H1 (cell line): ENCODE measurements around the gene PITRM1. TPM values are rescaled to one million over a fixed set of nuclear protein-coding genes. Genes with fewer than 3 reads are reported as not detected.

Experiments
- CTCF ChIA-PET: fragments of 300-600 bp; sonication (Branson Sonifier 250); formaldehyde crosslinking; loops from one replicate; lab custom pipeline; 2021; ENCODE audit not compliant: partially characterized antibody; lab: Charles Lee
- POLR2A ChIA-PET: fragments of 300-600 bp; sonication (Branson Sonifier 250); formaldehyde crosslinking; loops from one replicate; lab custom pipeline; 2021; ENCODE audit warnings: inconsistent platforms; ENCODE audit not compliant: partially characterized antibody; lab: Charles Lee
- DNase-seq, 2 experiments: peaks; one replicate each; pipeline versions ENCODE4 v3.0.0 to v3.0.0-alpha.2; 2010 to 2022; ENCODE audit warnings: low spot score in 2 of 2, low read depth in 1 of 2, mixed read lengths in 1 of 2
- FAIRE-seq: peaks from 2 replicates; lab custom pipeline; 2011; peaks lifted over from hg19 to GRCh38; lab: Jason Lieb, UNC
- H2AFZ ChIP-seq: 2 replicates; pipeline ENCODE4 v1.8.1; 2012; ENCODE audit warnings: low read length, inconsistent platforms
- H2AK5ac ChIP-seq: 2 replicates; pipeline ENCODE4 v1.6.1; 2013; ENCODE audit warnings: low read depth, low read length
- H2BK120ac ChIP-seq: replicated peaks from 2 replicates; pipeline ENCODE3; 2013; ENCODE audit warnings: low read depth, low read length, inconsistent platforms
- H2BK12ac ChIP-seq: 2 replicates; pipeline ENCODE4 v1.6.1; 2013; ENCODE audit warnings: low read depth, low read length
- H2BK15ac ChIP-seq: 2 replicates; pipeline ENCODE4 v1.6.1; 2013; ENCODE audit warnings: low read length
- H2BK20ac ChIP-seq: 2 replicates; pipeline ENCODE4 v1.6.1; 2013; ENCODE audit warnings: low read length
- H2BK5ac ChIP-seq: 2 replicates; pipeline ENCODE4 v1.6.1; 2013; ENCODE audit warnings: low read depth, low read length
- H3K14ac ChIP-seq: 2 replicates; pipeline ENCODE4 v1.6.1; 2013; ENCODE audit warnings: inconsistent platforms; ENCODE audit not compliant: insufficient read length
- H3K18ac ChIP-seq: 2 replicates; pipeline ENCODE4 v1.6.1; 2013; ENCODE audit warnings: low read length; ENCODE audit errors: extremely low read depth
- H3K23ac ChIP-seq: 2 replicates; pipeline ENCODE4 v1.6.1; 2013; ENCODE audit warnings: inconsistent platforms; ENCODE audit not compliant: insufficient read length
- H3K23me2 ChIP-seq: 2 replicates; pipeline ENCODE4 v1.6.1; 2013; ENCODE audit warnings: low read depth, low read length
- H3K27ac ChIP-seq: 2 replicates; pipeline ENCODE4 v1.6.1; 2011; ENCODE audit warnings: low read depth, low read length, inconsistent platforms
- H3K27me3 ChIP-seq, 4 experiments: replicated peaks in 1 of 4; 1 replicate in 1 of 4; 2 replicates in 3 of 4; pipeline versions ENCODE4 v1.6.1 to v1.8.1; 2011 to 2013; ENCODE audit warnings: low read length in 3 of 4, mild to moderate bottlenecking in 3 of 4, inconsistent platforms in 2 of 4, mixed read lengths in 2 of 4, moderate library complexity in 1 of 4; ENCODE audit not compliant: control insufficient read depth in 3 of 4, insufficient read depth in 3 of 4; ENCODE audit errors: extremely low read depth in 1 of 4
- H3K36me3 ChIP-seq, 4 experiments: 2 replicates each; pipeline versions ENCODE4 v1.6.1 to v1.8.1; 2011 to 2013; ENCODE audit warnings: mild to moderate bottlenecking in 4 of 4, low read length in 3 of 4, moderate library complexity in 2 of 4, control low read depth in 1 of 4, inconsistent platforms in 1 of 4; ENCODE audit not compliant: insufficient read depth in 4 of 4, control insufficient read depth in 2 of 4
- H3K4ac ChIP-seq: replicated peaks from 2 replicates; pipeline ENCODE3; 2013; ENCODE audit warnings: low read length, low read depth, mixed read lengths, inconsistent platforms; ENCODE audit not compliant: insufficient read length
- H3K4me1 ChIP-seq, 4 experiments: replicated peaks in 1 of 4; 1 replicate in 1 of 4; 2 replicates in 3 of 4; pipeline versions ENCODE4 v1.6.1 to v1.8.1; 2011 to 2013; ENCODE audit warnings: low read length in 3 of 4, inconsistent platforms in 2 of 4, mixed read lengths in 1 of 4; ENCODE audit not compliant: insufficient read depth in 4 of 4, control insufficient read depth in 3 of 4
- H3K4me2 ChIP-seq, 2 experiments: 2 replicates each; pipeline versions ENCODE4 v1.6.1 to v1.8.1; 2011 to 2013; ENCODE audit warnings: low read depth in 2 of 2, low read length in 2 of 2, control low read depth in 1 of 2, inconsistent platforms in 1 of 2, mild to moderate bottlenecking in 1 of 2; ENCODE audit not compliant: insufficient read depth in 1 of 2
- H3K4me3 ChIP-seq, 4 experiments: fragments of 200-600, 300-600 bp in 1 of 4; sonication (generic), shearing (Covaris generic), sonication (Bioruptor Twin) in 1 of 4; 2 replicates each; pipeline versions ENCODE4 v1.5.1 to v1.8.1; 2011 to 2016; ENCODE audit warnings: low read length in 4 of 4, low read depth in 3 of 4, control low read depth in 2 of 4, inconsistent platforms in 2 of 4, mild to moderate bottlenecking in 2 of 4, mixed read lengths in 1 of 4, moderate library complexity in 1 of 4; ENCODE audit not compliant: insufficient read depth in 2 of 4; ENCODE audit errors: extremely low read depth in 1 of 4
- H3K56ac ChIP-seq: replicated peaks from 2 replicates; pipeline ENCODE3; 2013; ENCODE audit warnings: low read depth, mild to moderate bottlenecking, mixed read lengths, low read length, inconsistent platforms; ENCODE audit not compliant: insufficient read length
- H3K79me1 ChIP-seq: 2 replicates; pipeline ENCODE4 v1.6.1; 2013; ENCODE audit warnings: low read depth, low read length, control low read depth
- H3K79me2 ChIP-seq, 2 experiments: 2 replicates each; pipeline versions ENCODE4 v1.6.1 to v1.8.1; 2012 to 2013; ENCODE audit warnings: low read length in 2 of 2, mild to moderate bottlenecking in 2 of 2, inconsistent platforms in 1 of 2; ENCODE audit not compliant: insufficient read depth in 2 of 2, control insufficient read depth in 1 of 2
- H3K9ac ChIP-seq, 4 experiments: replicated peaks in 1 of 4; 1 replicate in 1 of 4; 2 replicates in 3 of 4; pipeline versions ENCODE4 v1.6.1 to v1.8.1; 2011 to 2013; ENCODE audit warnings: low read depth in 3 of 4, low read length in 3 of 4, control low read depth in 2 of 4, mild to moderate bottlenecking in 2 of 4, moderate library complexity in 2 of 4, inconsistent platforms in 1 of 4; ENCODE audit errors: extremely low read depth in 1 of 4
- H3K9me3 ChIP-seq, 2 experiments: 2 replicates each; pipeline versions ENCODE4 v1.6.1 to v1.8.1; 2012 to 2013; ENCODE audit warnings: mild to moderate bottlenecking in 2 of 2, moderate library complexity in 2 of 2, control low read depth in 1 of 2, inconsistent platforms in 1 of 2, low read depth in 1 of 2, low read length in 1 of 2, mixed read lengths in 1 of 2; ENCODE audit not compliant: insufficient read depth in 2 of 2
- H4K20me1 ChIP-seq, 2 experiments: replicated peaks in 1 of 2; 2 replicates each; pipeline versions ENCODE3 to v1.8.1; 2011 to 2013; ENCODE audit warnings: inconsistent platforms in 2 of 2, low read length in 2 of 2, mild to moderate bottlenecking in 1 of 2; ENCODE audit not compliant: insufficient read depth in 2 of 2, control insufficient read depth in 1 of 2
- H4K5ac ChIP-seq: 2 replicates; pipeline ENCODE4 v1.6.1; 2013; ENCODE audit warnings: low read length, low read depth, mixed read lengths, inconsistent platforms; ENCODE audit not compliant: insufficient read length
- H4K8ac ChIP-seq: 2 replicates; pipeline ENCODE4 v1.8.0; 2013; ENCODE audit warnings: mild to moderate bottlenecking, moderate library complexity, low read length, inconsistent platforms; ENCODE audit not compliant: insufficient read depth; ENCODE audit errors: extremely low read depth
- H4K91ac ChIP-seq: replicated peaks from 2 replicates; pipeline ENCODE3; 2013; ENCODE audit warnings: low read length, mixed read lengths, inconsistent platforms; ENCODE audit not compliant: insufficient read length
- ZNF274 ChIP-seq: IDR thresholded peaks from 2 replicates; pipeline ENCODE4 v1.7.0; 2012; ENCODE audit warnings: low read length, borderline replicate concordance; ENCODE audit errors: extremely low read depth
- WGBS, 2 experiments: shearing (Covaris generic) in 1 of 2; methylation state at CpG; one replicate each; pipeline versions ENCODE4 v1.1.6 to v1.1.7; 2013 to 2015; ENCODE audit warnings: low lambda C conversion rate in 2 of 2, mixed read lengths in 2 of 2, inconsistent platforms in 1 of 2, low coverage in 1 of 2, missing lambda C conversion rate in 1 of 2; ENCODE audit not compliant: insufficient replicate concordance in 2 of 2, insufficient coverage in 1 of 2, insufficient read length in 1 of 2; ENCODE audit errors: extremely low coverage in 1 of 2, missing lambda C conversion rate in 1 of 2; 5-methylcytosine and 5-hydroxymethylcytosine counted together
- polyA plus RNA-seq, 7 experiments: library from polyadenylated mRNA; depleted of rRNA in 3 of 7; stranded (reverse) in 5 of 7; unstranded in 2 of 7; fragments of >200 nt in 5 of 7; fragments of 200-250 nt in 2 of 7; gene quantifications; 1 replicate in 5 of 7; 2 replicates in 1 of 7; 4 replicates in 1 of 7; pipeline versions ENCODE4 v1.2.1 to v1.2.3, GENCODE V29; 2011 to 2013; ENCODE audit warnings: missing spikeins in 2 of 7, mixed read lengths in 2 of 7
- total RNA-seq: library from RNA; stranded (reverse); fragmentation: NEBNext Ultra II Directional; extraction: Animal tissue kit (Norgen Biotek cat#: 25700); gene quantifications from 2 replicates; pipeline ENCODE4 v1.2.1, GENCODE V29; 2021

The PITRM1 gene
- total and polyA plus RNA-seq, 2 of the 8 experiments (the other 6 are each of a cell fraction or from before 2014, with no cell fraction given), result 18.6 to 31.5 TPM

GRCh38 chr10:3150961-3151360 is 21.6 kb downstream of the PITRM1 start:
- ChIA-PET CTCF (interaction anchor here (0.7 to 1.0 kb wide), 3 partner anchors 11 to 81 kb away, joined by 3 read pairs; no protein-coding TSS in a partner anchor), POLR2A (no interaction called here)
- TF ChIP-seq ZNF274, result no peak

More at GRCh38 chr10:3150961-3151360, 21.6 kb downstream of the PITRM1 start:
- no peak overlapping the region for H3K4ac ChIP-seq
- WGBS, 2 experiments, result 91% methylated on average over 14 of the region's 14 CpGs; no CpG with 5 or more reads in 1 of the 2 experiments
- H3K23ac ChIP-seq, result no peak overlapping the region
- no peak overlapping the region for H2BK5ac ChIP-seq
- no peak overlapping the region for H2BK120ac ChIP-seq
- no peak overlapping the region for H4K91ac ChIP-seq
- H2AK5ac ChIP-seq, result no peak overlapping the region
- no peaks in the 10 kb centered on the region for H3K23me2 ChIP-seq
- no peak overlapping the region for H2BK12ac ChIP-seq
- no peak overlapping the region for H2BK15ac ChIP-seq
- no peak overlapping the region for H2BK20ac ChIP-seq
- DNase-seq, result no peak
- no peak overlapping the region for H2AFZ ChIP-seq
- H3K79me1 ChIP-seq, result no peaks in the 10 kb centered on the region
- H4K20me1 ChIP-seq, result peaks cover 0 to 2% of the 10 kb centered on the region in 2 experiments
- no peak overlapping the region for H4K5ac ChIP-seq
- no peak overlapping the region for H4K8ac ChIP-seq
- H3K4me1 ChIP-seq, result no peaks in the 10 kb centered on the region
- no peaks in the 10 kb centered on the region for H3K79me2 ChIP-seq
- H3K36me3 ChIP-seq, result peaks cover 3 to 23% (median 8%) of the 10 kb centered on the region in 4 experiments; a peak in 5 of 8 replicates
- H3K9ac ChIP-seq, result no peak overlapping the region
- H3K18ac ChIP-seq, result no peak overlapping the region
- no peak overlapping the region for H3K4me2 ChIP-seq
- H3K4me3 ChIP-seq, result no peak overlapping the region
- no peak overlapping the region for H3K14ac ChIP-seq
- H3K9me3 ChIP-seq, result no peaks in the 10 kb centered on the region
- H3K27ac ChIP-seq, result no peak overlapping the region
- FAIRE-seq, result no peak
- H3K56ac ChIP-seq, result no peak overlapping the region
- no peaks in the 10 kb centered on the region for H3K27me3 ChIP-seq
